Large intestine (tissue), 3 donors: ENCODE measurements around the gene S100A4. TPM values are rescaled to one million over a fixed set of nuclear protein-coding genes. Genes with fewer than 3 reads are reported as not detected.

Source experiments
- DNase-seq, 2 donors: peaks; one replicate each; pipeline versions ENCODE4 v3.0.0 to v3.0.0-alpha.2; 2013
- H3K27ac ChIP-seq: one replicate; pipeline ENCODE4 v1.5.1; 2013; ENCODE audit warnings: low read length
- H3K27me3 ChIP-seq: 2 replicates; pipeline ENCODE4 v1.6.1; 2013; ENCODE audit warnings: low read length; ENCODE audit not compliant: control insufficient read depth, insufficient read depth
- H3K36me3 ChIP-seq: 2 replicates; pipeline ENCODE4 v1.6.1; 2013; ENCODE audit warnings: low read length; ENCODE audit not compliant: control insufficient read depth, insufficient read depth
- H3K4me1 ChIP-seq: one replicate; pipeline ENCODE4 v1.6.1; 2013; ENCODE audit warnings: low read length; ENCODE audit not compliant: control insufficient read depth, insufficient read depth
- H3K4me3 ChIP-seq: one replicate; pipeline ENCODE4 v1.5.1; 2013; ENCODE audit warnings: low read length
- H3K9me3 ChIP-seq: one replicate; pipeline ENCODE4 v1.6.1; 2013; ENCODE audit warnings: mild to moderate bottlenecking, low read depth, low read length, moderate library complexity; ENCODE audit not compliant: control insufficient read depth
- WGBS: methylation state at CpG from one replicate; pipeline ENCODE4 v1.1.5; 2013; ENCODE audit warnings: low lambda C conversion rate; ENCODE audit not compliant: insufficient coverage; 5-methylcytosine and 5-hydroxymethylcytosine counted together
- polyA plus RNA-seq: library from polyadenylated mRNA; unstranded; fragments of 120-200 nt; gene quantifications from one replicate; pipeline ENCODE4 v1.2.1, GENCODE V29; 2013

S100A4 gene
- polyA plus RNA-seq, 1 donor = 18.0 TPM

DNA sequence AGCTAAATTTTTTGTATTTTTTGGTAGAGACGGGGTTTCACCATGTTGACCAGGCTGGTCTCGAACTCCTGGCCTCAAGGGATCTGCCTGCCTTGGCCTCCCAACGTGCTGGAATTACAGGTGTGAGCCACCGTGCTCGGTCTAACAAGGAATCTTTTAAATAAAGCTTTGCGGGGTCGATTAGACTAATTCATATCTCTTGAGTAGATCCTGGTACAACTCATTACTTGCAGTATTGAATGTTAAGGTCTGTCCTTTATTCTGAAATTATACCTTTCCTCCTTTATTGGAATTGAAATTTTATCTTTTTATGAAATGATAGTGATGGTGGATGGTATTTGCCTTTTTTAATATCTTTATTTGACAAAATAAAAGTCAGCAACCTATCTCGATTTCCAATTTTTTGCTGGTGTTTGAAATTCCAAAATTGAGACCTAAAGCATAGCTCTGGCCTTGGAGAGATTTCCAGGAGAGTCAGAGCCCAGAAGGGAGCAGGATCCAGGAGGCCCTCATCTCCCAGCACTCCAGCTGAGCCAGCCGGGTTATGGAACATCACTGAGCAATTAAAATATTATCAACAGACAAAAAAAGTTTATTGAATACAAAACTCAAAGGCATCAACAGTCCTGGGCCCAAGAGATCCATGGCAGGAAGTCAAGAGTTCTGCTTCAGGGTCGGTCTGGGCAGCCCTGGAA lies 15.3 kb upstream of the S100A4 start:
- 100% methylated on average over 2 of the region's 10 CpGs for WGBS
- H3K27me3 ChIP-seq = no peaks in the 10 kb centered on the region
- DNase-seq = no peak
- H3K9me3 ChIP-seq = no peaks in the 10 kb centered on the region
- no peak overlapping the region for H3K27ac ChIP-seq
- H3K4me1 ChIP-seq = peaks cover 14% of the 10 kb centered on the region
- H3K4me3 ChIP-seq = no peak overlapping the region
- no peaks in the 10 kb centered on the region for H3K36me3 ChIP-seq

DNA sequence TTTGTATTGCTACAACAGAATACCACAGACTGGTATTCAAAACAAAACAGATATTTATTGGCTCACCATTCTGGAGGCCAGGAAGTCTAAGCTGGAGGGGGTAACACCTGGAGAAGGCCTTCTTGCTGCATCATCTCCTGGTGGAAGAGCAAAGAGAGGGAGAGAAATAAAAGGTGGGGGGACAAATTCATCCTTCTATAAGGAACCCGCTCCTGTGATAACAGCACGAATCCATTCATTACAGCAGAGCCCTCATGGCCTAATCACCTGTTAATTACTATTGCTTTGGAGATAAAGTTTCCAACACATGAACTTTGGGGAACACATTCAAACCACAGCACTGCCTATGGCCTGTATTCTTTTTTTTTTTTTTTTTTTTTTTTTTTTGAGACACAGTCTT lies 14.6 kb upstream of the S100A4 start:
- peaks cover 7% of the 10 kb centered on the region for H3K4me1 ChIP-seq
- H3K27me3 ChIP-seq = no peaks in the 10 kb centered on the region
- H3K27ac ChIP-seq = no peak overlapping the region
- no peak for DNase-seq
- no CpG with 5 or more reads among the region's 2 CpGs for WGBS
- no peak overlapping the region for H3K4me3 ChIP-seq
- no peaks in the 10 kb centered on the region for H3K36me3 ChIP-seq
- H3K9me3 ChIP-seq = no peaks in the 10 kb centered on the region

GRCh38 chr1:153557877-153558276 lies 12.3 kb upstream of the S100A4 start:
- H3K36me3 ChIP-seq = no peaks in the 10 kb centered on the region
- no peak overlapping the region for H3K4me3 ChIP-seq
- no peaks in the 10 kb centered on the region for H3K9me3 ChIP-seq
- 80% methylated on average over 1 of the region's 3 CpGs for WGBS
- no peaks in the 10 kb centered on the region for H3K27me3 ChIP-seq
- no peak for DNase-seq
- H3K27ac ChIP-seq = no peak overlapping the region
- no peaks in the 10 kb centered on the region for H3K4me1 ChIP-seq

- Histone ChIP-seq H3K4me3 (no peak overlapping the region), H3K27ac (no peak overlapping the region), H3K9me3 (no peaks in the 10 kb centered on the region), H3K4me1 (no peaks in the 10 kb centered on the region), H3K27me3 (no peaks in the 10 kb centered on the region), H3K36me3 (no peaks in the 10 kb centered on the region)
- no peak for DNase-seq
- no CpG with 5 or more reads among the region's 1 CpG for WGBS
Observed at GRCh38 chr1:153556348-153556747, 10.7 kb upstream of the S100A4 start.

- H3K4me3 ChIP-seq = no peak overlapping the region
- no peaks in the 10 kb centered on the region for H3K27me3 ChIP-seq
- H3K4me1 ChIP-seq = no peaks in the 10 kb centered on the region
- no peak for DNase-seq
- no peaks in the 10 kb centered on the region for H3K36me3 ChIP-seq
- WGBS = no CpG with 5 or more reads among the region's 2 CpGs
- no peaks in the 10 kb centered on the region for H3K9me3 ChIP-seq
- H3K27ac ChIP-seq = no peak overlapping the region
Observed at GRCh38 chr1:153553830-153554541, 8.4 kb upstream of the S100A4 start.

GRCh38 chr1:153553096-153553495 lies 7.5 kb upstream of the S100A4 start:
- H3K4me3 ChIP-seq = no peak overlapping the region
- H3K27ac ChIP-seq = no peak overlapping the region
- DNase-seq = no peak
- H3K27me3 ChIP-seq = no peaks in the 10 kb centered on the region
- no CpG with 5 or more reads among the region's 12 CpGs for WGBS
- peaks cover 2% of the 10 kb centered on the region for H3K4me1 ChIP-seq
- no peaks in the 10 kb centered on the region for H3K36me3 ChIP-seq
- no peaks in the 10 kb centered on the region for H3K9me3 ChIP-seq

DNA sequence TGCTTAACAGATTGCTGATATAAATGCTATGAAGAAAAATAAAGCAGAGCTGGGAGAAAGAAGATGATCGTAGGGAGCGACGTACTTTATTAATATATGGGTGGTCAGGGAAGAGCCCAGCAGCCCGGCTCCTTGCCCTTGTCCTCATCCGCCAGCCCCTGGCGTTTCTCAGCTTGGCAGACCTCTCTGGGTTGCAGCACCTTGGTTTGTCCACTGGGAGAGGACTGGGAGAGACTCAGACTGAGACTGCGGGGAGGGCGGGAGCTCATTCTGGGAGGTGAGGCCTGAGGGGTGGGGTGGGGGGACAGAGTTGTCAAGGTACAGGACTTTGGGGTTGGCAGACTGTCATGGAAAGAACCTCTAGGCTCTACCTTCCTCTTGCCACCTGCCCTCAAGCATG lies 6.7 kb upstream of the S100A4 start:
- H3K4me1 ChIP-seq = peaks cover 2% of the 10 kb centered on the region

DNA sequence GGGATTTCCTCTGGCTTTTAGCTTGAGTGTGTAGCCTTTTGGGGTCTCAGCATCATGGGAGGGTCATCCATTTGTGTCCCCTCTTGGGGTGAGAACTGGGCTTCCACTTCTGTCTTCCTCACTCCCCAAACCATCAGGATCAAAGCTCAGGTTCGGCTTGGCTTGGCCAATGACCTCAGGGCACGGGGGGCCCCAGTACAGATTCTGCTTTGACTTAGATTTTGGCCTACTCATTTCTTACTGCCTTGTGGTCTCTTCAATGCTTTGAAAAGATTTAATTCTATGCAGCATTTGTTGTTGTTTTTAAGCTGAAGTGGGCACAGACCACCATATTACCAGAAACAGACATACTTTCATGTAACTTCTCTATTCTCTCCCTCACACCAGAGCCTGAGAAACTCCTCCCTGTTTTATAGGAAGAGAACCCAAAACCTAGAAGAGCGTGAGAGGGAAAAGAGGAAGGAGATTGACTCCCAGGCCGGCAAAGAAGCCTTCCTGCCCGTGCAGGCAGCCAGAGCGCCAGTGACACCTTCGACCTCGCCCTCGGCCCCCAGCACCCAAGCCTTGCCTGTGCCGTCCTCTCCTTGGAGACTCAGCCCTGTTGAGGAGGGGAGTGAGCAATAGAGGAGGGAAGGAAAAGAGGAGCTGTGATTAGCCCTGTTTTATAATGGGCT lies 5.4 kb upstream of the S100A4 start:
- WGBS = no CpG with 5 or more reads among the region's 10 CpGs
- peaks cover 5% of the 10 kb centered on the region for H3K4me1 ChIP-seq
- peak in 1 of 2 donors; percentile 2 for DNase-seq
- H3K36me3 ChIP-seq = no peaks in the 10 kb centered on the region
- H3K27ac ChIP-seq = no peak overlapping the region
- no peaks in the 10 kb centered on the region for H3K27me3 ChIP-seq
- no peaks in the 10 kb centered on the region for H3K9me3 ChIP-seq
- H3K4me3 ChIP-seq = no peak overlapping the region

More for the DNA sequence above, 6.7 kb upstream of the S100A4 start:
- H3K4me3 ChIP-seq = no peak overlapping the region
- no peaks in the 10 kb centered on the region for H3K36me3 ChIP-seq
- DNase-seq = peak in 1 of 2 donors; percentile 1
- no peaks in the 10 kb centered on the region for H3K9me3 ChIP-seq
- H3K27me3 ChIP-seq = no peaks in the 10 kb centered on the region
- WGBS = no CpG with 5 or more reads among the region's 8 CpGs
- no peak overlapping the region for H3K27ac ChIP-seq

GRCh38 chr1:153550398-153550758 lies 4.8 kb upstream of the S100A4 start:
- no peak for DNase-seq
- no CpG with 5 or more reads among the region's 4 CpGs for WGBS

DNA sequence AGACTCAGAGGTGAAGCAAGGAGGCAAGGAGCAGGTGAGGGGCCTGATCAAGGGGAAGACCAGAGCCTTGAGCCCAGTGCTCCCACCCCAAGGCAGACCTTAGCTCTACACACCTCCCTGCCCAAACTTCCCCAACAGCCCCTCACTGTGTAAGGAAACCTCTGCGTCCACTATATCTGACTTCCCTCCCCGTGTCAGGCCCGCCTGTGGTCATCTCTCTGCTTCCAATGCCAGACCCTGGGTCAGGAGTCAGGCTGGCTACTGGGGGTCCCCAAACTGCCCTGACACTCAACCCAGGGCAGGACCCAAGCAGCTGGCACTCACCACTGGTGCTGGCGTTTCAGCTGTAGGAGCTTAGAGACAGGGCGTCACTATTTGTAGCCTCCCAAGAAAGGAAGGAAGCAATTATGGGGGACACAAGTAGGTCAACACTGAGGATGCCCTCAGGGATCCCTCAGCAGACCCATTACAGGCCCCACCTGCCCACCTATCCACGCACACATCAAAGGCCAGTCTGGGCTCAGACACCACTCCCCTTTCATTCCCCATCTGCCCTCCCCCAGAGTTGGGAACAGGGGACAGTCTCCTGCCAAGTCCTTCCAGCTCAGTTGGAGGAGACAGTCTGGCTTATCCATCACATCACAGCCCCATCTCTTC lies 4.3 kb upstream of the S100A4 start:
- no CpG with 5 or more reads among the region's 6 CpGs for WGBS
- DNase-seq = no peak
- H3K27ac ChIP-seq = no peak overlapping the region

More at GRCh38 chr1:153550398-153550758, 4.8 kb upstream of the S100A4 start:
- Histone ChIP-seq H3K4me1 (peaks cover 11% of the 10 kb centered on the region), H3K27ac (no peak overlapping the region), H3K36me3 (no peaks in the 10 kb centered on the region), H3K4me3 (no peak overlapping the region), H3K27me3 (no peaks in the 10 kb centered on the region), H3K9me3 (no peaks in the 10 kb centered on the region)

More for the DNA sequence above, 4.3 kb upstream of the S100A4 start:
- no peak overlapping the region for H3K4me3 ChIP-seq
- no peaks in the 10 kb centered on the region for H3K27me3 ChIP-seq
- no peaks in the 10 kb centered on the region for H3K36me3 ChIP-seq
- H3K4me1 ChIP-seq = peaks cover 16% of the 10 kb centered on the region
- H3K9me3 ChIP-seq = no peaks in the 10 kb centered on the region
